ENCODE data around the gene KRT7. TPM values are rescaled to one million over a fixed set of nuclear protein-coding genes. Genes with fewer than 3 reads are reported as not detected.
"Not testable (repeated sequence)": the region's sequence is repeated elsewhere in the genome, so short reads cannot be mapped to it uniquely, and the experiment has no call there.

Gene KRT7
- polyA plus RNA-seq, 12 donors = 0.69 to 3.3 (median 0.81) TPM; not detected in 3

DNA sequence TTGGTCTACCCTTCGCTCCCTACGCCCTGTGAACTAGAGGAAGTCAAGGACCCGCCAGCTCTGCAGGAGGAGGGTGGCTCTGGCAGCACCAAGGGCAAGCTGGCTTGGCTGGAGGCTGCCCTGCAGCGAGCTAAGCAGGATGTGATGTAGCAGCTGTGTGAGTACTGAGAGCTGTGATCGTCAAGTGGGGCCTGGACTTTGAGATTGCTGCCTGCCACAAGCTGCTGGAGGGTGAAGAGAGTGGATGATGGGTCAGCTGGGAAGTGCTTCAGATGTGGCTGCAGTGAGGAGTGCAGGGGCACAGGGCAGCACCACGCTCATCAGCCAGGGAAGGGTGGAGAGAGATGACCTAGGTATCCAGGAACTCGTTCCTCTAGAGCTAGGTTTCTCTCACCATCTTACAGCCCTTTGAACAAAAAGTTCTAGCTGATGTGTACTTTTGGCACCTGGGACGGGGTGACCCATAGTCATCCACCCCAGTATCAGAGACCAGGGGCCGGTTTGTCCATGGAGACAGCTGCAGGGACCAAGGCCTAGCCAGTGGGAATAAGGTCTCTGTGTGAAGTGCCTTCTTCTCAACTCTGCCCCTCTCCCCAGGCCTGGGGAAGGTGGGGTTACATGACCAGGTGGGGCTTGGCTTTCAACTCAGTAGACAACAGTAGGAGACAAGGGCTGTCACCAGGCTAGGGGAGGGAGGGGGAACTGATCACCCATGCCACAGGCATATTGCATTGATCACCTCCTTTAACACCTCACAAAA lies 44.6 kb downstream of the KRT7 start:
- no peak for DNase-seq

- DNase-seq = peak; percentile 72
Observed at GRCh38 chr12:52278575-52279421, 45.8 kb downstream of the KRT7 start.

DNA sequence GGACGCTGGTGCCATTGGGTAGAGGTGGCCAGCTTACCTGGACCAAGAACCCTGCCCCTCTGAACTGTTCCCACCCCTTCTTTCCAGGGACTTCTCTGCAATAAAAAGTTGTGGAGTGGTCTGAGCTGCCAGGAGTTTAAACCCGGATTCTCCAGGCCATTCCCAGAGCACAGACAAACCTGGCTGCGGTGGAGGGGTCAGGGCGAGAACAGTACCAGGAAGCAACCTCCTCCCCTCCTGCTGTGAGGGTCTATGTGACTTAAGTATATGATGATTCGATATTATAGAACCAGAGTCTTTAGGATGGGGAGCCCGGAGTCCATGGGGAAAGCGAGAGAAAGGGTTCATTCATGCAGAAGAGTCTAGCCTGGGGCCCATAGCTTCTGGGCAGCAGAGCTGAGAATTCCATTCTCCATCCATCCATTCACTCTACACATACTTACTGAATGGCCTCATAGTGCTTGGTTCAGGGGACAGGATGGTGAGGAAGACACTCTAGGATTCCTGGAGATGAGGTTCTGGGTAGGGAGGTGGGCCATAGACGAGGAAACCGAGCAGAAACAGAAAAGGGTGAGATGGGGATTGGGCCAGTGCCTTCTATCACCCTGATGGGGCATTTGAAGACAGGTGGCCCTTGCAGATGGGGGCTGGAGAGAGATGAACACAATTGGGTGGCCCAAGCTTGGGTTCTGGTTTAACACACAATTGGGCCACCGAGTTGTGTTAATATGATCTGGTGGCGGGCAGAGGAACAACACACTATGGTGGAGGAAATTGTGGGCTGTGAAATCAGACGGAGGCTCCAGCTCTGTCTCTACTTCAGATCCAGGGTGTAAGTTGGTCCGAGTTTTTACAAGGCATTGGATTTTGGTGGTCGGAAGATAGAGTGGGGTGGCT lies 46.6 kb downstream of the KRT7 start:
- no peak for DNase-seq

- DNase-seq = no peak
Observed at GRCh38 chr12:52280319-52280795, 47.3 kb downstream of the KRT7 start.

DNA sequence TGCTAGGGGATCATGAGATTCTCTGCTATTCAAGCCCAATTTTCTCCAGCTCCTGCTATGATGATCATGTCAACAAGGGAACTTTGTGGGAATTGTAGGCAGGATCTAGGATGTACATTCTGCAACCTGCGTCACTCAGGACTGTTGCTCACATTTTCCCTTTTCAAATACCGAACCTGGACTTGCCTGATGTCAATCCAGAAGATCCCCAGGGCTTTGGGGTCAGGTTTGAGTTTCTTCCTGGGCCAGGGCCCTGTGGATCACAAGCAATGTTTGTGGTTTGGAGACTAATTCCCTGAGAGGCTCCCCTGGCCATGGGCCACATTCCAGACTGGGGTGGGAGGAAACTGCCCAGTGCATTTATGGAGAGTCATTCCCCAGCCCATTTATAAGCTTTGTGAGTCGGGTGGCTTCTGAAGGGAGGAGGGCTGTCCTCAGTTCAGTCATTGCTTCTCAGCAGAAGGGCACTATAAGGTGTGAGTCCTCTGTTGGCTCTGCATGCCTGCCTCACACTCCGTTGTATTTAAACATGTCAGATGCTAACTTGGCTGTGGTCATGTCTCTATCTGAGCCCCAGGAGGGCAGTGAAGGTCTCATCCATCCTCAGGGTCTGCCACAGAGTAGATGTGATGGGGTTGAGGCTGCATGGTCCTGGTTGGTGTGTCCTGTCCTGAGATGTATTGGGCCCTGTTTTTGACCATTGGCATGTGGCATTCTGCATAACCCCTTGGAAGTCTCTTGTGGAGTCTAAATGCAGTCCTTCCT lies 47.9 kb downstream of the KRT7 start:
- DNase-seq = no peak

DNA sequence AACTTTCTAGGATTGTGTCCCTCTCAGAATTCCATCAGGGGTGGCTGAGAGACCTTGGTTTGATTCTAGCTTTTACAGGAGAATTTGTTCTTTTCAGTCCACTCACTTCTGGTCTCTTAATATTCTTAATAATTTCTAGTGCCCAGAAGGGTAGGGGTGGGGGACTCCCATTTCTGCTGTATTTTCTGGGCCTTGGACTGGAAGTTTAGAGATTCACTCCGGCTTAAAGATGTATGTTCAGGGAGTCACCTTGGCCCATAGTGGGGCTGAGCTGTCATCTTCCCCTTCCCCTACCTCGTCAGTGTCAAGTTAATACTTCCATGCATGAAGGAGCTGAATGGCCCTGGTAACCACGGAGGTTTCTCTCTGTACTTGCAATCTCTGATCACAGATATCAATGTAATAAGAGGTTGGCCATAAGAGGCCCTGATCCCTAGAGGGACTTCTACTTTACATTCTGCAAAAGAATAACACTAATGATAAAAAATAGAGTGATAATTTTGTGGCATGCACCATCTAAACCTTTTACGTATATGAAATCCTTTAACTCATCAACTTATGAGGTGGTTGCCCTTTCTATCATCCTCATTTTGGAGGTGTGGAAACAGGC lies 51.6 kb downstream of the KRT7 start:
- DNase-seq = no peak

- no peak for DNase-seq
Observed at GRCh38 chr12:52285172-52285745, 52.2 kb downstream of the KRT7 start.

GRCh38 chr12:52285851-52286530 lies 52.9 kb downstream of the KRT7 start:
- no peak for DNase-seq

DNA sequence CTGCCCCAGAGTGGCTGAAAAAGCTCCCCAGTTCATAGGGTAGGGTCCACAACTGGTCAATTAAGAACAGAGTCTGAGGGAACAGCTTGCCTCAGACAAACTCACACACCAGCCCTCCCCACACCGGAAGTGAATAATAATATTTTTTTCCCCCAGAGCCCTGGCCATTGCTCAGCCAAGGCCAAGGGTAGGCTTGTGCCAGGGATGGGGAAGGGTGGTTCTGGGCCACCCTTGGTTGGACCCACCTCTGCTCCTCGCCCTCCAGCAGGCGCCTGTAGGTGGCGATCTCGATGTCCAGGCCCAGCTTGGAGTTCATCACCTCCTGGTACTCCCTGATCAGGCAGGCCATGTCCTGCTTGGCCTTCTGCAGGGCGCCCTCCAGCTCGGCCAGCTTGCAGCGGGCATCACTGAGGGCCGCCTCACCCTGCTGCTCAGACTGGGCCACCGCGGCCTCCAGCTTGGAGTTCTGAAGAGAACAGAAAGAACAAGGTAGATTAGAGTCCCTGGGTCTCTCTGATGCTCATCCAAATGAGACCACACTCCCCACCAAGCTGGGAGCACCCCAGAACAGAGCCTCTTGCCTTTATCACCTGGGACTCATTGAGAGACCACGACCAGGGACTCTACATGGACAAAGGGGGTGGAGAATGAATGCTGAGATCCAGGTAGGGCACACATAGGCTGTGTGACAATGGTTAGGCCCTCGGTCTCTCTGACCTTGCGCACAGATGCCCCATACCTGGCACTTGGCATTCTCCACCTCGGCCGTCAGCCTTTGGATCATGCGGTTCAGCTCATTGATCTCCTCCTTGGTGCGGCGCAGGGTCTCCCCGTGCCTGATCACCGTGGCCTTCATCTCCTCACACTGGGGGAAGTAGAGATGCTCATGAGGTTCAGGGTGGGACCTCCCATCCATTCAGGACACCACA lies 54.1 kb downstream of the KRT7 start:
- not testable (repeated sequence) for DNase-seq

GRCh38 chr12:52287816-52288805 lies 55.1 kb downstream of the KRT7 start:
- not testable (repeated sequence) for DNase-seq

DNA sequence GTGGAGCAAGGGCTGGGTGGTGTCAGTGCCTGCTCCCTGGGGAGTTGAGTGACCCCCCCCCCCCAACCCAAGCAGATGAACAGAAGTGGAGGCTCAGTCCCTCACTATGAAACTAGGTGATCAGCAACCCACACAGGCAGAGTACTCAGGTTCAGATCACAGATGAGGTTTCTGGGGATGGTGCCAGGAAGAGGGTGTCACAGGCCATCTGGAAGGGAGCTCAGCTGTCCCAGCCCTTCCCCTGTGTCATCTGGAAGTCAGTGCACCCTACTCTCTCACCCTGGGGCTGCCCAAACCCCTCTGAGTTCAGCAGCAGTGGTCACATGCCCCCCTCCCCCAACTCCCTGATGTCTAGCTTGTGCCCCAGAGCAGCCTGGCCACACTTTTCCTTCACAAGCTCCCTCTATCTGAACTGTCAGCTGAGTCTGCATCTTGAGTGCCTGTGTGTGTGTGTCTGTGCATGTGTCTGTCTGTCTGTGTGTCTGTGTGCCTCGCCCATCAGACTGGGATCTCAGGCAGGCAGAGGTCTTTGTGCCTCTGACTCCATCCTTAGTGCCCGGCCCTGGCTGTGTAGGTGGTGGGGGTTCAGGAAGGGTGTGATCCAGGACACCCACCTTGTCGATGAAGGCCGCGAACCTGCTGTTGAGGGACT lies 57.6 kb downstream of the KRT7 start:
- not testable (repeated sequence) for DNase-seq

DNA sequence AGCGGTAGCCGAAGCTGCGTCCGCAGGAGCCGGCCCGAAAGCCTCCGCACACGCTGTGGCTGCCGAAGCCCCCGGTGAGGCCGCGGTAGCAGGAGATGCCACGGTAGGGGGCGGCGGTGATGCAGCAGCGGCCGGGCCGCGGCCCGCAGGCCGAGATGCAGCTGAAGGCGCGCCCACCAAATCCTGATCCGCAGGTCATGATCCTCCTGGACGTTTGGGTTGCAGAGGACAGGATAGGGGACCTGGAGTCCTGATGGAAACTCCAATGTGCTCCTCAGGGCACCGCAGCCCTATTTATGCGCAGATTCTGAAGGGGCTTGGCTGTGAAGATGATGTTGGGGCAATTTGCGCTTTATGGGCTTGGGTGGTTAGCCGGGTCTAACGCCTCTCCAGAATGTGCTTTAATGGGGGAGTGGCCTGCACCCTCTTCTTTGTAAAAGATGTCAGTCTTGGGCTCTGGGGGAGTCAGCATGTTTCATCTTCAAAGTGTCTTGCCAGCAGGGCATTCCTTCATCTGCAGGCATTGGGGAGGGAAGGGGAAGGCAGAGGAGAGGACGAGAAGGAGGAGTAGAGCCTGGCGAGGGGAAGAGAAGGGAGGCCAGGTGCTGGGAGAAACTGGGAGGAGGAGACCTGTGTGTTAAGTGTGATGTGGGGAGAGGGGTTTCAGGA lies 58.4 kb downstream of the KRT7 start, which contains the start of gene KRT81:
Gene KRT81 (minus strand): TSS at position 268 of the 669 bp plus-strand sequence. CDS start 69 bp downstream, at position 199.
- no peak for DNase-seq

DNA sequence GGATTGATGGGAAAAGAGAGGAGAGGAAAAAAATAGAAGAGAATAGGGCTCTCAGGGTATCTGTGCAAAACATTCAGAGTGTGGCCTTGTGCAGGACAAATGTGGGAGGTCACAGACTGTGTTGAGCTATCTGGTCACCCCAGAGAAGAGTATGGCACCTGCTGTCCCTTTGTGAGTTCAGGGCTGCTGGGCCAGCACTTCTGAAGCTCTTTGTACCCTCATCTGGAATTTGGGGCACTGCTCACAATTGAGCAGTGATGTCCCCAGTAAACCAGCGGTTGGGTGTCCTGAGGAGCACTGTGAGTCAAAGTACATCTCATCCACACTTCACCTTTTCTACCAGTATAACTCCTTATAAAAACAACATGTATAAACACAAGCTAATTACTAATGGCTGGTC lies 60.9 kb downstream of the KRT7 start:
- DNase-seq = no peak

GRCh38 chr12:52294803-52295202 lies 61.8 kb downstream of the KRT7 start:
- no peak for DNase-seq

- DNase-seq = no peak
Observed at GRCh38 chr12:52295663-52296062, 62.6 kb downstream of the KRT7 start.
